ENCODE measurements around the gene TTC8.

Gene TTC8

GRCh38 chr14:88791629-88792472 is 32.6 kb upstream of the TTC8 start:
- FAIRE-seq (peak; percentile 63), DNase-seq (ENCODE audit: insufficient read length, low spot score) (no peak)
- no peak for TF ChIP-seq CTCF (IDR thresholded peaks at IDR 0.05; ENCODE audit: insufficient read depth, missing control alignments)

GRCh38 chr14:88792473-88793258 is 31.8 kb upstream of the TTC8 start, which contains the start of gene EML5:
Gene EML5, minus strand, starts transcription at chr14:88792953. Its CDS starts 450 bp downstream, at chr14:88792503.
- DNase-seq (ENCODE audit: insufficient read length, low spot score): peak; percentile 20
- no peak for FAIRE-seq

GRCh38 chr14:88793259-88793625 is 31.2 kb upstream of the TTC8 start:
- no peak for TF ChIP-seq CTCF (IDR thresholded peaks at IDR 0.05; ENCODE audit: insufficient read depth, missing control alignments)
- DNase-seq (ENCODE audit: insufficient read length, low spot score) (no peak), FAIRE-seq (no peak)

More at GRCh38 chr14:88792473-88793258, 31.8 kb upstream of the TTC8 start, which contains the start of gene EML5:
- peak; percentile 25 for TF ChIP-seq CTCF (IDR thresholded peaks at IDR 0.05; ENCODE audit: insufficient read depth, missing control alignments)

GRCh38 chr14:88798156-88798555 is 26.3 kb upstream of the TTC8 start:
- DNase-seq (ENCODE audit: insufficient read length, low spot score) (no peak), FAIRE-seq (no peak)
- no peak for TF ChIP-seq CTCF (IDR thresholded peaks at IDR 0.05; ENCODE audit: insufficient read depth, missing control alignments)

GRCh38 chr14:88799522-88799921 is 24.9 kb upstream of the TTC8 start:
- no peak for DNase-seq (ENCODE audit: insufficient read length, low spot score)
- TF ChIP-seq CTCF (IDR thresholded peaks at IDR 0.05; ENCODE audit: insufficient read depth, missing control alignments): no peak
- FAIRE-seq: no peak

- DNase-seq (ENCODE audit: insufficient read length, low spot score): no peak
Observed at GRCh38 chr14:88802596-88802995, 21.9 kb upstream of the TTC8 start.

More at GRCh38 chr14:88802596-88802995, 21.9 kb upstream of the TTC8 start:
- TF ChIP-seq CTCF (IDR thresholded peaks at IDR 0.05; ENCODE audit: insufficient read depth, missing control alignments): no peak
- no peak for FAIRE-seq
